Panc1 (cell line): ENCODE results near the gene RBBP4. TPM values are rescaled to one million over a fixed set of nuclear protein-coding genes. Genes with fewer than 3 reads are reported as not detected.
"Not testable (repeated sequence)": the region's sequence is repeated elsewhere in the genome, so short reads cannot be mapped to it uniquely, and the experiment has no call there.

Source experiments
- ATAC-seq: fragments of 200-7000 bp; cut with Tn5 transposase; 2 replicates; pipeline ENCODE4 v1.9.1; 2020; ENCODE audit warnings: mild to moderate bottlenecking, moderate library complexity
- BruUV-seq: library from RNA; stranded (reverse); fragments of 400-500 nt; replicated peaks from 2 replicates; lab custom pipeline; 2021; lab: Mats Ljungman, UMichigan
- CTCF ChIA-PET: fragments of 300-600 bp; sonication (Branson Sonifier 250); formaldehyde crosslinking; loops from one replicate; lab custom pipeline; 2022; ENCODE audit warnings: antibody characterized with exemption; lab: Charles Lee
- POLR2A ChIA-PET: fragments of 300-600 bp; sonication (Branson Sonifier 250); formaldehyde crosslinking; loops from one replicate; lab custom pipeline; 2022; ENCODE audit warnings: antibody characterized with exemption; lab: Charles Lee
- DNase-seq: peaks from one replicate; pipeline ENCODE4 v3.0.0-alpha.2; 2010; ENCODE audit warnings: low read depth, low spot score
- H3K27ac ChIP-seq: 2 replicates; pipeline ENCODE4 v1.5.1; 2011; ENCODE audit warnings: mild to moderate bottlenecking, low read length, inconsistent platforms
- H3K27me3 ChIP-seq: fragments of 200-500 bp; sonication (Bioruptor generic); 2 replicates; pipeline ENCODE4 v1.6.0; 2014; ENCODE audit warnings: low read length, inconsistent platforms; ENCODE audit not compliant: control insufficient read depth, insufficient read depth
- H3K36me3 ChIP-seq: fragments of 200-500 bp; sonication (Bioruptor generic); 2 replicates; pipeline ENCODE4 v1.5.1; 2014; ENCODE audit warnings: inconsistent platforms, mild to moderate bottlenecking, low read length, moderate library complexity; ENCODE audit not compliant: control insufficient read depth, insufficient read depth
- H3K4me1 ChIP-seq: 2 replicates; pipeline ENCODE4 v1.5.1; 2011; ENCODE audit warnings: inconsistent platforms, mild to moderate bottlenecking, low read length, moderate library complexity; ENCODE audit not compliant: control insufficient read depth, insufficient read depth
- H3K4me3 ChIP-seq, 2 experiments: 2 replicates each; pipeline ENCODE4 v1.5.1; 2011 to 2012; ENCODE audit warnings: low read depth in 2 of 2, low read length in 2 of 2, mild to moderate bottlenecking in 2 of 2, inconsistent platforms in 1 of 2, moderate library complexity in 1 of 2
- H3K9me3 ChIP-seq: fragments of 200-500 bp; sonication (Bioruptor generic); 2 replicates; pipeline ENCODE4 v1.5.1; 2014; ENCODE audit warnings: low read depth, mild to moderate bottlenecking, inconsistent platforms, low read length, moderate library complexity; ENCODE audit not compliant: control insufficient read depth, insufficient read depth
- POLR2AphosphoS5 ChIP-seq: IDR thresholded peaks from 2 replicates; pipeline ENCODE4 v1.6.1; 2012; ENCODE audit warnings: mild to moderate bottlenecking, low read depth, low read length, moderate library complexity
- SIN3A ChIP-seq: IDR thresholded peaks from 2 replicates; pipeline ENCODE4 v1.6.1; 2012; ENCODE audit warnings: low read depth, mild to moderate bottlenecking, low read length, moderate library complexity, borderline replicate concordance; ENCODE audit not compliant: insufficient read depth
- TCF7L2 ChIP-seq: IDR thresholded peaks from 2 replicates; pipeline ENCODE4 v1.6.1; 2011; ENCODE audit warnings: mild to moderate bottlenecking, low read depth, low read length, inconsistent platforms
- in situ Hi-C: cut with HindIII; loops from 2 replicates; pipeline ENCODE4 v1.10.0; 2016; ENCODE audit warnings: low sequenced_read_pairs, low pct_unique_long_range_greater_than_20kb
- intact Hi-C: fragments of 100-400 bp; cut with micrococcal nuclease; formaldehyde crosslinking; loops from one replicate; pipeline ENCODE4 v1.10.0; 2022; ENCODE audit not compliant: unreplicated experiment
- total RNA-seq: library from RNA; stranded (reverse); gene quantifications from one replicate; pipeline ENCODE4 v1.2.1, GENCODE V29; 2021; ENCODE audit not compliant: unreplicated experiment
- TF ChIP-seq, protein P1 (sequence below): fragments of 450-650 bp; IDR thresholded peaks from 2 replicates; pipeline ENCODE4 v1.5.1; 2017; ENCODE audit warnings: mild to moderate bottlenecking
- TF ChIP-seq, protein P2 (sequence below), 2 experiments: IDR thresholded peaks; 2 replicates each; pipeline ENCODE4 v1.6.1; 2011 to 2012; ENCODE audit warnings: low read depth in 2 of 2, control low read depth in 1 of 2, low read length in 1 of 2, mild to moderate bottlenecking in 1 of 2, moderate library complexity in 1 of 2; ENCODE audit not compliant: insufficient read depth in 1 of 2

Gene RBBP4
- total RNA-seq, 1 experiment from 2014 or later: 376 TPM

DNA sequence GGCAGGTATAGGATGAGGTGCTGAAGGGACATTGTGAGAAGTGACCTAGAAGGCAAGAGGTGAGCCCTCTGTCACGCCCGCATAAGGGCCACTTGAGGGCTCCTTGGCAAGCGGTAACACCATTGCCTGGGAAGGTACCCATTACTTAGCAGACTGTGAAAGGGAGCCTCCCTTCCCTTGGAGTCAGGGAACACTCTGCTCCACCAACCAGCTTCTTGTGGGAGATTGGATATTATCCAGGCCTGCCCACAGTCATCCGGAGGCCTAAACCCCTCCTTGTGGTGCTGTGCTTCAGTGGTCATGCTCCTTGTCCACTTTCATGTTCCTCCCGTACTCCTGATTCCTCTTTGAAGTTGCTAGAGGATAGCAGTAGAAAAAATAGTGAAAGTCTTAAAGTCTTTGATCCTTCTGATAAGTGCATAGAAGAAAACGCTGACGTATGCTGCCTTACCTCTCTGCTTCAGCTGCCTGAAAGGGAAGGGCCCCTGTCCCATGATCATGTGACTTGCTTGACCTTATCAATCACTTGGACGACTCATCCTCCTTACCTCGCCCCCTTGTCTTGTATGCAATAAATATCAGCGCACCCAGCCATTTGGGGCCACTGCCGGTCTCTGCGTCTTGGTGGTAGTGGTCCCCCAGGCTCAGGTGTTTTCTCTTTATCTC lies 16.0 kb downstream of the RBBP4 start:
- H3K27ac ChIP-seq: no peak overlapping the region
- ATAC-seq (no peak), DNase-seq (no peak)
- H3K27me3 ChIP-seq: no peaks in the 10 kb centered on the region
- BruUV-seq: no TSS peak
- no peaks in the 10 kb centered on the region for H3K9me3 ChIP-seq
- ChIA-PET CTCF (no interaction called here), POLR2A (interaction anchor here (0.7 kb wide), 1 partner anchor 30 kb away, joined by 5 read pairs; no protein-coding TSS in a partner anchor)
- peaks cover 43% of the 10 kb centered on the region for H3K36me3 ChIP-seq
- intact Hi-C loops: no loop called here
- no peaks in the 10 kb centered on the region for H3K4me1 ChIP-seq
- H3K4me3 ChIP-seq: no peak overlapping the region
- in situ Hi-C loops: no loop called here
- TF ChIP-seq, protein P1, sequence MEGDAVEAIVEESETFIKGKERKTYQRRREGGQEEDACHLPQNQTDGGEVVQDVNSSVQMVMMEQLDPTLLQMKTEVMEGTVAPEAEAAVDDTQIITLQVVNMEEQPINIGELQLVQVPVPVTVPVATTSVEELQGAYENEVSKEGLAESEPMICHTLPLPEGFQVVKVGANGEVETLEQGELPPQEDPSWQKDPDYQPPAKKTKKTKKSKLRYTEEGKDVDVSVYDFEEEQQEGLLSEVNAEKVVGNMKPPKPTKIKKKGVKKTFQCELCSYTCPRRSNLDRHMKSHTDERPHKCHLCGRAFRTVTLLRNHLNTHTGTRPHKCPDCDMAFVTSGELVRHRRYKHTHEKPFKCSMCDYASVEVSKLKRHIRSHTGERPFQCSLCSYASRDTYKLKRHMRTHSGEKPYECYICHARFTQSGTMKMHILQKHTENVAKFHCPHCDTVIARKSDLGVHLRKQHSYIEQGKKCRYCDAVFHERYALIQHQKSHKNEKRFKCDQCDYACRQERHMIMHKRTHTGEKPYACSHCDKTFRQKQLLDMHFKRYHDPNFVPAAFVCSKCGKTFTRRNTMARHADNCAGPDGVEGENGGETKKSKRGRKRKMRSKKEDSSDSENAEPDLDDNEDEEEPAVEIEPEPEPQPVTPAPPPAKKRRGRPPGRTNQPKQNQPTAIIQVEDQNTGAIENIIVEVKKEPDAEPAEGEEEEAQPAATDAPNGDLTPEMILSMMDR: no peak
- TF ChIP-seq SIN3A (no peak), TCF7L2 (no peak), POLR2AphosphoS5 (no peak)
- TF ChIP-seq, protein P2, sequence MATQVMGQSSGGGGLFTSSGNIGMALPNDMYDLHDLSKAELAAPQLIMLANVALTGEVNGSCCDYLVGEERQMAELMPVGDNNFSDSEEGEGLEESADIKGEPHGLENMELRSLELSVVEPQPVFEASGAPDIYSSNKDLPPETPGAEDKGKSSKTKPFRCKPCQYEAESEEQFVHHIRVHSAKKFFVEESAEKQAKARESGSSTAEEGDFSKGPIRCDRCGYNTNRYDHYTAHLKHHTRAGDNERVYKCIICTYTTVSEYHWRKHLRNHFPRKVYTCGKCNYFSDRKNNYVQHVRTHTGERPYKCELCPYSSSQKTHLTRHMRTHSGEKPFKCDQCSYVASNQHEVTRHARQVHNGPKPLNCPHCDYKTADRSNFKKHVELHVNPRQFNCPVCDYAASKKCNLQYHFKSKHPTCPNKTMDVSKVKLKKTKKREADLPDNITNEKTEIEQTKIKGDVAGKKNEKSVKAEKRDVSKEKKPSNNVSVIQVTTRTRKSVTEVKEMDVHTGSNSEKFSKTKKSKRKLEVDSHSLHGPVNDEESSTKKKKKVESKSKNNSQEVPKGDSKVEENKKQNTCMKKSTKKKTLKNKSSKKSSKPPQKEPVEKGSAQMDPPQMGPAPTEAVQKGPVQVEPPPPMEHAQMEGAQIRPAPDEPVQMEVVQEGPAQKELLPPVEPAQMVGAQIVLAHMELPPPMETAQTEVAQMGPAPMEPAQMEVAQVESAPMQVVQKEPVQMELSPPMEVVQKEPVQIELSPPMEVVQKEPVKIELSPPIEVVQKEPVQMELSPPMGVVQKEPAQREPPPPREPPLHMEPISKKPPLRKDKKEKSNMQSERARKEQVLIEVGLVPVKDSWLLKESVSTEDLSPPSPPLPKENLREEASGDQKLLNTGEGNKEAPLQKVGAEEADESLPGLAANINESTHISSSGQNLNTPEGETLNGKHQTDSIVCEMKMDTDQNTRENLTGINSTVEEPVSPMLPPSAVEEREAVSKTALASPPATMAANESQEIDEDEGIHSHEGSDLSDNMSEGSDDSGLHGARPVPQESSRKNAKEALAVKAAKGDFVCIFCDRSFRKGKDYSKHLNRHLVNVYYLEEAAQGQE (IDR thresholded peaks at IDR 0.05; ENCODE audit: insufficient read depth in 1 of 2, low read depth in 2 of 2, low read length in 1 of 2): no peak

DNA sequence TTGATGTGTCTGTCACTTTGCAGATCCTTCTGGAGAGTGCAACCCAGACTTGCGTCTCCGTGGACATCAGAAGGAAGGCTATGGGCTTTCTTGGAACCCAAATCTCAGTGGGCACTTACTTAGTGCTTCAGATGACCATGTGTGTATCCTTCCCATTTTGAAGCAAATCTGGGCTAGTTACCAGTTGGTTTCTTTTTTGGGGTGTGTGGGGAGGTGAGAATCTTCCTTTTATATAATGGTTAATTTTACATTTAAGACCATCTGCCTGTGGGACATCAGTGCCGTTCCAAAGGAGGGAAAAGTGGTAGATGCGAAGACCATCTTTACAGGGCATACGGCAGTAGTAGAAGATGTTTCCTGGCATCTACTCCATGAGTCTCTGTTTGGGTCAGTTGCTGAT lies 17.7 kb downstream of the RBBP4 start:
- CTCF ChIA-PET, H3K27ac ChIP-seq, in situ Hi-C loops, BruUV-seq, H3K4me3 ChIP-seq, POLR2A ChIA-PET, H3K27me3 ChIP-seq, DNase-seq, ATAC-seq, H3K9me3 ChIP-seq, intact Hi-C loops, H3K4me1 ChIP-seq: not testable (repeated sequence)
- peaks cover 49% of the 10 kb centered on the region for H3K36me3 ChIP-seq

DNA sequence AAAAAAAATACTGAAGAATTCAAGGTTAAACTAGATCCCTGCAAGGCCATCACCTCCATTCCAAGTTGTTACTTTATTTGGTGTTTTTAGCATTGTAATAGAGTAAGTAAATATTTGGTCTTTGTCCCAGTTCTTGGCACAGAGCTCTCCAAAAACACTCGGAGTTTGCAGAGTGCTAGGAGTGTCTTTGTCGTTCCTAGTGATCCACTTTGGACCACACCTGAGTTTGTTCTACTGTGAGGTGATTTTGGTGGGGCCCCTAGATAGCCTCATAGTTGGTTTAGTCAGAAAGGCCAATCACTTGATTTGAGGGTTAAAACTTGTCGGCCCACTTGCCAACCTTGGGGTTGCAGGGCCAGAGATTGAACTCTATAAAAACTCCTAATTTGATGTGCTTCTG lies 25.9 kb downstream of the RBBP4 start:
- DNase-seq (no peak), ATAC-seq (no peak)
- no peak overlapping the region for H3K27ac ChIP-seq
- ChIA-PET POLR2A (interaction anchor here (0.6 to 0.9 kb wide), 2 partner anchors 8 to 25 kb away, joined by 4 to 9 read pairs; no protein-coding TSS in a partner anchor), CTCF (no interaction called here)
- TF ChIP-seq, protein P2 (IDR thresholded peaks at IDR 0.05; ENCODE audit: insufficient read depth in 1 of 2, low read depth in 2 of 2, low read length in 1 of 2): no peak
- TF ChIP-seq, protein P1: no peak
- TF ChIP-seq TCF7L2 (no peak), POLR2AphosphoS5 (no peak), SIN3A (no peak)
- H3K4me3 ChIP-seq: no peak overlapping the region
- intact Hi-C loops (no loop called here), in situ Hi-C loops (no loop called here)
- no peaks in the 10 kb centered on the region for H3K27me3 ChIP-seq
- H3K36me3 ChIP-seq: peaks cover 45% of the 10 kb centered on the region
- no TSS peak for BruUV-seq
- H3K4me1 ChIP-seq: no peaks in the 10 kb centered on the region
- no peaks in the 10 kb centered on the region for H3K9me3 ChIP-seq
